Neural cell (in vitro differentiated cells): Measurements from ENCODE around the gene SULT1A3.

Experiments
- EP300 ChIP-seq: fragments of 450-650 bp; conservative IDR thresholded peaks from 2 replicates; pipeline ENCODE4 v1.6.1; 2014; ENCODE audit warnings: antibody characterized with exemption, mild to moderate bottlenecking, moderate library complexity; ENCODE audit not compliant: poor library complexity, severe bottlenecking
- EZH2 ChIP-seq: fragments of 200-600, 300-800 bp; shearing (Covaris generic), sonication (generic); IDR thresholded peaks from 2 replicates; pipeline ENCODE4 v1.6.1; 2014; ENCODE audit warnings: antibody characterized with exemption, low read length, borderline replicate concordance, mild to moderate bottlenecking; ENCODE audit not compliant: insufficient read depth, poor library complexity, severe bottlenecking
- POLR2AphosphoS5 ChIP-seq: IDR thresholded peaks from 2 replicates; pipeline ENCODE4 v1.6.1; 2012
- RAD21 ChIP-seq: fragments of 450-650 bp; conservative IDR thresholded peaks from 2 replicates; pipeline ENCODE4 v1.6.1; 2014; ENCODE audit warnings: antibody characterized with exemption, mild to moderate bottlenecking, moderate library complexity
- SMC3 ChIP-seq: fragments of 450-650 bp; conservative IDR thresholded peaks from 2 replicates; pipeline ENCODE4 v1.6.1; 2014; ENCODE audit warnings: antibody characterized with exemption, mild to moderate bottlenecking, moderate library complexity; ENCODE audit not compliant: poor library complexity
- TF ChIP-seq, protein P1 (sequence below): fragments of 450-650 bp; IDR thresholded peaks from 2 replicates; pipeline ENCODE4 v1.5.1; 2014; ENCODE audit warnings: antibody characterized with exemption, mild to moderate bottlenecking, moderate library complexity; ENCODE audit not compliant: poor library complexity, severe bottlenecking

DNA sequence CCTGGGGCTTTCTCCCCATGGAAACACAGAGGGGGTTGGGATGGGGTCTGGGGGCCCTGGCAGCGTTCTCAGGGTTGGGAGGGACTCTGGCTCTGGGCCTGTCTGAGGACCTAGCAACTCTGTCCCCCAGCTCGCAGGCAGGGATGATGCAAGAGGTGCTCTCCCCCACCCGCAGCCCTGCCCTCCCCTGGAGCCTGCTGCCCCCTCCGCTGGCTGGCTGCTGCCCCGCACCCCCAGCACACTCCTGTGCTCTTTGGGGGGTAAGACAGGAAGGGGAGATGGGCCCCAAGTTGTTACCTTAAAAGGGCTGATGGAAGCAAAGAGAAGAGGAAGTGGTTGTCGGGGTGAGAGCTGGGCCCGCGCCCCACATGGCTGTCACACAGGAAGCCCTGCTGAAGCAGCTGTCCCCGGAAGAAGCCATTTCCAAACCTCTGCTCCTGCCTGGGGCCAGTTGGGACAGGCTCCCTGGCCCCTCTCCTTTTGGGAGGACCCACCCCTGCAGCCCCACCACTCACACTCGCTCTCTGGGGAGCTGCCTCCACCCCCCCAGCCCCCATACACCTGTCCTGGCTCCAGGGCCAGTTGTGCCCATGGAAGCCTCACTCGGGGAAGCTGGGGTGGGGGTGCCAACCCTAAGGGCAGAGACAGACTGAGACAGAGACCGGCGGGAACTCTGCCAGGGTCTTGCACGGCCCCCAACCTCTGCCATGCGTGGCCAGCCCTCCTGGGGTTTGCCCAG is 13.2 kb upstream of the SULT1A3 start:
- TF ChIP-seq RAD21 (no peak), EP300 (no peak), POLR2AphosphoS5 (no peak), SMC3 (no peak), EZH2 (no peak)
- TF ChIP-seq, protein P1, sequence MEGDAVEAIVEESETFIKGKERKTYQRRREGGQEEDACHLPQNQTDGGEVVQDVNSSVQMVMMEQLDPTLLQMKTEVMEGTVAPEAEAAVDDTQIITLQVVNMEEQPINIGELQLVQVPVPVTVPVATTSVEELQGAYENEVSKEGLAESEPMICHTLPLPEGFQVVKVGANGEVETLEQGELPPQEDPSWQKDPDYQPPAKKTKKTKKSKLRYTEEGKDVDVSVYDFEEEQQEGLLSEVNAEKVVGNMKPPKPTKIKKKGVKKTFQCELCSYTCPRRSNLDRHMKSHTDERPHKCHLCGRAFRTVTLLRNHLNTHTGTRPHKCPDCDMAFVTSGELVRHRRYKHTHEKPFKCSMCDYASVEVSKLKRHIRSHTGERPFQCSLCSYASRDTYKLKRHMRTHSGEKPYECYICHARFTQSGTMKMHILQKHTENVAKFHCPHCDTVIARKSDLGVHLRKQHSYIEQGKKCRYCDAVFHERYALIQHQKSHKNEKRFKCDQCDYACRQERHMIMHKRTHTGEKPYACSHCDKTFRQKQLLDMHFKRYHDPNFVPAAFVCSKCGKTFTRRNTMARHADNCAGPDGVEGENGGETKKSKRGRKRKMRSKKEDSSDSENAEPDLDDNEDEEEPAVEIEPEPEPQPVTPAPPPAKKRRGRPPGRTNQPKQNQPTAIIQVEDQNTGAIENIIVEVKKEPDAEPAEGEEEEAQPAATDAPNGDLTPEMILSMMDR, result no peak
